PC-3 (cell line): ENCODE results near the gene RUVBL2. TPM values are rescaled to one million over a fixed set of nuclear protein-coding genes. Genes with fewer than 3 reads are reported as not detected.

Source experiments
- ATAC-seq: fragments of 200-7000 bp; cut with Tn5 transposase; 2 replicates; pipeline ENCODE4 v1.9.1; 2020; ENCODE audit warnings: mild to moderate bottlenecking, moderate library complexity
- BruUV-seq: library from RNA; stranded (reverse); fragments of 400-500 nt; replicated peaks from 2 replicates; lab custom pipeline; 2021; lab: Mats Ljungman, UMichigan
- CTCF ChIA-PET: fragments of 300-600 bp; sonication (Branson Sonifier 250); formaldehyde crosslinking; loops from one replicate; lab custom pipeline; 2022; ENCODE audit warnings: antibody characterized with exemption; lab: Charles Lee
- POLR2A ChIA-PET: fragments of 300-600 bp; sonication (Branson Sonifier 250); formaldehyde crosslinking; loops from one replicate; lab custom pipeline; 2022; ENCODE audit warnings: antibody characterized with exemption; ENCODE audit not compliant: unreplicated experiment; lab: Charles Lee
- DNase-seq: peaks from one replicate; pipeline ENCODE4 v3.0.0-alpha.2; 2015
- H2AFZ ChIP-seq: fragments of 300-600 bp; sonication (generic); 2 replicates; pipeline ENCODE4 v1.6.0; 2016; ENCODE audit warnings: antibody characterized with exemption, low read length
- H3F3A ChIP-seq: fragments of 300-600 bp; sonication (generic); one replicate; pipeline ENCODE4 v1.6.0; 2017; ENCODE audit warnings: antibody characterized with exemption, low read length, control low read depth, mild to moderate bottlenecking; ENCODE audit not compliant: unreplicated experiment
- H3K27ac ChIP-seq: fragments of 300-600 bp; sonication (generic); 2 replicates; pipeline ENCODE4 v1.5.1; 2016; ENCODE audit warnings: mild to moderate bottlenecking, low read length
- H3K27me3 ChIP-seq: fragments of 300-600 bp; sonication (generic); 2 replicates; pipeline ENCODE4 v1.6.1; 2016; ENCODE audit warnings: low read length, mixed read lengths
- H3K36me3 ChIP-seq: fragments of 300-600 bp; sonication (generic); 2 replicates; pipeline ENCODE4 v1.6.1; 2016; ENCODE audit warnings: low read depth, mixed run types, low read length, mixed read lengths
- H3K4me1 ChIP-seq: fragments of 300-600 bp; sonication (generic); 2 replicates; pipeline ENCODE4 v1.5.1; 2016; ENCODE audit warnings: low read length; ENCODE audit not compliant: insufficient read depth
- H3K4me2 ChIP-seq: fragments of 300-600 bp; sonication (generic); 2 replicates; pipeline ENCODE4 v1.6.0; 2016; ENCODE audit warnings: low read length
- H3K4me3 ChIP-seq: fragments of 300-600 bp; sonication (generic); 2 replicates; pipeline ENCODE4 v1.5.1; 2016; ENCODE audit warnings: mild to moderate bottlenecking, low read length, mixed read lengths
- H3K79me2 ChIP-seq: fragments of 300-600 bp; sonication (generic); 2 replicates; pipeline ENCODE4 v1.6.1; 2017; ENCODE audit warnings: low read length, mixed read lengths
- H3K9ac ChIP-seq: fragments of 300-600 bp; sonication (generic); 2 replicates; pipeline ENCODE4 v1.6.0; 2016; ENCODE audit warnings: mild to moderate bottlenecking, low read length
- H3K9me2 ChIP-seq: fragments of 300-600 bp; sonication (generic); replicated peaks from 2 replicates; pipeline ENCODE4 v1.6.1; 2016; ENCODE audit warnings: mixed run types, low read length, mixed read lengths
- H3K9me3 ChIP-seq: fragments of 300-600 bp; sonication (generic); 2 replicates; pipeline ENCODE4 v1.6.1; 2016; ENCODE audit warnings: low read length, mixed read lengths
- H4K20me1 ChIP-seq: fragments of 300-600 bp; sonication (generic); 2 replicates; pipeline ENCODE4 v1.6.1; 2016; ENCODE audit warnings: low read length, mixed read lengths
- CTCF ChIP-seq: fragments of 300-600 bp; sonication (generic); conservative IDR thresholded peaks from 2 replicates; pipeline ENCODE4 v1.5.1; 2017; ENCODE audit warnings: antibody characterized with exemption, low read depth, mild to moderate bottlenecking, low read length
- EZH2 ChIP-seq: fragments of 300-600 bp; sonication (generic); IDR thresholded peaks from one replicate; pipeline ENCODE4 v1.6.1; 2017; ENCODE audit warnings: antibody characterized with exemption, mild to moderate bottlenecking, low read length; ENCODE audit not compliant: unreplicated experiment
- EZH2phosphoT487 ChIP-seq: fragments of 300-600 bp; sonication (generic); IDR thresholded peaks from 2 replicates; pipeline ENCODE4 v1.6.1; 2018; ENCODE audit warnings: mild to moderate bottlenecking, antibody characterized with exemption, low read length, borderline replicate concordance
- intact Hi-C: fragments of 100-400 bp; cut with micrococcal nuclease; formaldehyde crosslinking; loops from 2 replicates; pipeline ENCODE4 v1.9.0; 2023
- total RNA-seq: library from RNA; depleted of rRNA; stranded (reverse); fragments of >200 nt; gene quantifications from 2 replicates; pipeline ENCODE4 v1.2.3, GENCODE V29; 2014

The RUVBL2 gene
- total RNA-seq, 1 experiment from 2014 or later = 291 TPM

- Histone ChIP-seq H3K27ac (no peak overlapping the region), H3K27me3 (no peaks in the 10 kb centered on the region), H3K9me3 (no peaks in the 10 kb centered on the region), H3K79me2 (peaks cover 24% of the 10 kb centered on the region), H2AFZ (no peak overlapping the region), H4K20me1 (no peaks in the 10 kb centered on the region), H3K4me2 (no peak overlapping the region), H3K4me1 (no peaks in the 10 kb centered on the region), H3K4me3 (no peak overlapping the region), H3K9ac (no peak overlapping the region), H3K9me2 (no peaks in the 10 kb centered on the region), H3F3A (no peaks in the 10 kb centered on the region), H3K36me3 (peaks cover 4% of the 10 kb centered on the region; the same call in 1 of the 2 replicates)
- ATAC-seq (no peak), DNase-seq (no peak)
- BruUV-seq = no TSS peak
- CTCF ChIA-PET = no interaction called here
- intact Hi-C loops = no loop called here
- POLR2A ChIA-PET = no interaction called here
- TF ChIP-seq EZH2phosphoT487 (no peak), CTCF (0 out of 2 replicates have a peak, but pooled peaks have one; percentile 11), EZH2 (no peak)
Observed at GRCh38 chr19:48987323-48987722, 6.4 kb upstream of the RUVBL2 start.

GRCh38 chr19:48988286-48988685, 5.4 kb upstream of the RUVBL2 start:
- no TSS peak for BruUV-seq
- no peak for ATAC-seq
- intact Hi-C loops = no loop called here
- H3K9me3 ChIP-seq = no peaks in the 10 kb centered on the region
- H2AFZ ChIP-seq = no peak overlapping the region
- H3F3A ChIP-seq = no peaks in the 10 kb centered on the region
- ChIA-PET POLR2A (no interaction called here), CTCF (no interaction called here)
- no peak overlapping the region for H3K9ac ChIP-seq
- H3K27ac ChIP-seq = no peak overlapping the region
- DNase-seq = no peak
- H3K79me2 ChIP-seq = peaks cover 31% of the 10 kb centered on the region
- H3K4me3 ChIP-seq = no peak overlapping the region
- H3K36me3 ChIP-seq = peaks cover 1% of the 10 kb centered on the region; the same call in 1 of the 2 replicates
- H4K20me1 ChIP-seq = no peaks in the 10 kb centered on the region
- H3K27me3 ChIP-seq = no peaks in the 10 kb centered on the region
- H3K4me2 ChIP-seq = no peak overlapping the region
- no peak for TF ChIP-seq CTCF
- no peak for TF ChIP-seq EZH2phosphoT487
- TF ChIP-seq EZH2 = no peak
- no peaks in the 10 kb centered on the region for H3K9me2 ChIP-seq
- no peaks in the 10 kb centered on the region for H3K4me1 ChIP-seq

- H3K4me3 ChIP-seq = no peak overlapping the region
- H3K36me3 ChIP-seq = no peaks in the 10 kb centered on the region; the same call in 1 of the 2 replicates
- TF ChIP-seq EZH2phosphoT487 (no peak), CTCF (no peak), EZH2 (no peak)
- H3K79me2 ChIP-seq = peaks cover 32% of the 10 kb centered on the region
- ChIA-PET CTCF (no interaction called here), POLR2A (no interaction called here)
- H3K9ac ChIP-seq = no peak overlapping the region
- H3F3A ChIP-seq = no peaks in the 10 kb centered on the region
- H4K20me1 ChIP-seq = no peaks in the 10 kb centered on the region
- no peaks in the 10 kb centered on the region for H3K27me3 ChIP-seq
- H3K4me1 ChIP-seq = no peaks in the 10 kb centered on the region
- H3K27ac ChIP-seq = no peak overlapping the region
- no TSS peak for BruUV-seq
- DNase-seq (no peak), ATAC-seq (no peak)
- no peak overlapping the region for H3K4me2 ChIP-seq
- no peak overlapping the region for H2AFZ ChIP-seq
- H3K9me2 ChIP-seq = no peaks in the 10 kb centered on the region
- no peaks in the 10 kb centered on the region for H3K9me3 ChIP-seq
- intact Hi-C loops = no loop called here
Observed at GRCh38 chr19:48988860-48989259, 4.8 kb upstream of the RUVBL2 start.
